RKO (cell line): ENCODE results near the gene ZNF57.
"Not testable (repeated sequence)": the region's sequence is repeated elsewhere in the genome, so short reads cannot be mapped to it uniquely, and the experiment has no call there.

ENCODE experiments used
- DNase-seq: peaks from one replicate; pipeline ENCODE4 v3.0.0-alpha.2; 2016; ENCODE audit warnings: low spot score

ZNF57 gene

DNA sequence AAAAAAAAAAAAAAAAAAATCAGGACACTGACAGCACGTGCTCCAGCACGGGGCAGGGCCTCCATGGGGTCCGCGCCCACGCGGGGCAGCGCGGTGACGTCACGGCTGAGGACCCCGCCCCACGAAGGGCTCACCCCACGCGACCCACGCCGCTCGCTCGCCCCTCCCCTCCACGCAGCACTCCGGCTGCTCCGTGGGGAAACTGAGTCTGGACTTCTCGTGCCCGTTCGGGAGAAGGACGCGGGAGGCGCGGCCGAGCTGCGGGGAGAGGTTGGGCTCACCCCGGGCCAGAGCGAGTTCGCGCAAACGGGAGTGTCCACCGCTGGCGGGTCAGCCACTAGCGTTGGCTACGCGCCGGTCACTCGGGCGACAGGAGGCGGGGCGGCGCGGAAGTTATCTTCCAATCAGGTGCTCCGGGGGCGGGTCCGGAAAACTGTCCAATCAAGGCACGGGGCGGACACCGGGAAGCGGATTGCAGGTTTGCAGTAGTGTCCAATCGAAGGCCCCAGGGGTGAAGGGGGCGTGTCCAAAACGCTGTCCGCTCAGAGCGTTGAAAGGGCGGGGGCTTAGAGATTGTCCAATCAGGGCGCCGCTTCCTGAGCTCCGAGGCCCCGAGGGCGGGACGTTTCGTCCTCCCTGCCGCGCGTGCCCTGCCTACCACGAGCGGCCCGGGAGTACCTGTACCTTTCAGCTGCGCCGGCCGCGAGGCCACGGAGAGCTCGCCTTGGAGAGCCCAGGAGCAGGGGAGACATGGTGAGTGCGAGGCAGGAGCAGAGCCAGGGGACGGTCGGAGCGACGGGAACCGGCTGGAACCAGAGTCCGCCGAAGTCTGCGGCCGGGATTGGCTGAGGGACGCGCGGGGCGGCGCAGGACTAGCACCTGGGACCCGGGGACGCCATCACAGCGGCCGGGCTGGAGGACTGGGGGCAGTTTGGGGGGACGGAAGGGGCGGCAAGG is at the start of gene ZNF57:
ZNF57 (plus strand) TSS at position 633 of the 957 bp plus-strand sequence; CDS start at position 751, 118 bp downstream.
- DNase-seq: peak; percentile 99

DNA sequence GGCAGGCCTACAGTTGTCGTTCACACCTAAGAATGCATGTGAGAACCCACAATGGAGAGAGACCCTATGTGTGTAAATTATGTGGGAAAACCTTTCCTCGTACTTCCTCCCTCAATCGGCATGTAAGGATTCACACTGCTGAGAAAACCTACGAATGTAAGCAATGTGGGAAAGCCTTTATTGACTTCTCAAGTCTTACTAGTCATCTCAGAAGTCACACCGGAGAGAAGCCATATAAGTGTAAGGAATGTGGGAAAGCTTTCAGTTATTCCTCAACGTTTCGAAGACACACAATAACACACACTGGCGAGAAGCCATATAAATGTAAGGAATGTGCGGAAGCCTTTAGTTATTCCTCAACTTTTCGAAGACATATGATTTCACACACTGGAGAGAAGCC is 48.1 kb upstream of the ZNF57 start:
- no peak for DNase-seq

DNA sequence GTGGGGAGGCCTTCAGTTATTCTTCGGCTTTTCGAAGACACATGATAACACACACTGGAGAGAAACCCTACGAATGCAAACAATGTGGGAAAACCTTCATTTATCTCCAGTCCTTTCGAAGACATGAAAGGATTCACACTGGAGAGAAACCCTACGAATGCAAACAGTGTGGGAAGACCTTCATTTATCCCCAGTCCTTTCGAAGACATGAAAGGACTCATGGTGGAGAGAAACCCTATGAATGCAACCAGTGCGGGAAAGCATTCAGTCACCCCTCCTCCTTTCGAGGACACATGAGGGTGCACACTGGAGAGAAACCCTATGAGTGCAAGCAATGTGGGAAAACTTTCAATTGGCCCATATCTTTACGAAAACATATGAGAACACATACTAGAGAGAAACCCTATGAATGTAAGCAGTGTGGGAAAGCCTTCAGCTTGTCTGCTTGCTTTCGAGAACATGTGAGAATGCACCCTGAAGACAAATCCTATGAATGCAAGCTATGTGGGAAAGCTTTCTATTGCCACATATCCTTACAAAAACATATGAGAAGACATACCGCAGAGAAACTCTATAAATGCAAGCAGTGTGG is 47.6 kb upstream of the ZNF57 start:
- no peak for DNase-seq

DNA sequence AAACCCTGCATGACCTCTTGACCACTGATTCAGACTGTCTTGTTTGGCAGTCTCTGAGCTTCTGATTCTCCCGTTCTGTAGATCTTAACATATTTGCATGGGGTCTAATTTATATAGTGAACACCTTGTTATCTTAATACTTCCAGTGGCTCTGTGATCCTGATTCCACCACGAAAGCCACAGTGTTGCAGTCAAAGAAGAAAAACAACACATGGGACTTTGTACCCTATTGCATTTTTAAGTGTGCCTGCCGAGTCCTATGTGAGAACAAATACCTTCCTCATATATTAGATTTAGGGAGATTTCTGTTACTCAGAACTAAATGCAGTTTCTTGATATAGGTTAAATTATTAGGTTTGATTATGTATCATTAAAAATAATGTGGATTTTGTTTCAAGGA is 45.9 kb upstream of the ZNF57 start:
- no peak for DNase-seq

DNA sequence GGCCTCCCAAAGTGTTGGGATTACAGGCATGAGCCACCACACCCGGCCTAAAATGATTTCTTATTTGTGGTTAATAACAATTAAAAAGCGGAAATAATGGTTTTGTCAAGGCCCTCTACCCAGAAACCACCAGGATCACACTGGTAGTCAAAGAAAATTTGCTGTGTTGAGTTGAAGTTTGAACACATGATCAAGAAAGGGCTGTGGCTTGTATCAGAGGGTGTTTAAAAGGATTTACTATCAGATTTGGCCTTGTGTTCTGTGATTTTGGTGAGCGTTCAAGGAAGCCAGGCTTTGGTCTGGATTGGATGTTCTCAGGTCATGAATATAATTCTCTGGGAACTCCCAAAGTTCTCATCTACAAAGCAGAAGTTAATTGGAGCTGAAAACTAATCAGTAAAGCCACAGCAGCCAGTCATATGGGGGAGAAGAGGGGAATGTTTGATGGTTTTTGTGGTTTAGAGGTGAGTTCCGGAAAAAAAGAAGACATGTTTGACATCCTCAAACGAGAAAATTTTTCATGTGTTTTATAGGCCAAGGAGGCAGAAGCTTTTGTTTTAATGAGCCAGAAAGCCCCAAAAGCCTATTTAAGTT is 44.2 kb upstream of the ZNF57 start:
- DNase-seq: no peak

DNA sequence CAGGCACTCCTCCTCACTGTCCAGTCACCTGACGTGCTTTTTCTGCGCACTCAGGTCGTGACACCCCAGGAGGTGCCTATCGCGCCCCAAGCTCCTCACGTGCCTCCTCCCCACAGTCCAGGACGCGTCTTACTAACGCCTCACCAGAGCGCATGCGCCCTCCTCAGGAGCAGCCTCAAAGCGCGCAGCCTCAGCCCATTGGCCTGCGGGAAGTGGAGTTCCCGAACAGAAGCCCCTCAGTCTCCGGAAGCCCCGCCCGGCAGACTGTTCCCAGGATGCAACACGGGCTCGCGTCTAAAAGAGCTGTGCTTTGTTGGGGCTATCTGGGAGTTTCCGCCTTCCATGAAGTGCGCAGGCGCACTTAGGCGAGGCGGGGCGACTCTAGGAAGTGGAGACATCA is 41.9 kb upstream of the ZNF57 start:
- DNase-seq: no peak

DNA sequence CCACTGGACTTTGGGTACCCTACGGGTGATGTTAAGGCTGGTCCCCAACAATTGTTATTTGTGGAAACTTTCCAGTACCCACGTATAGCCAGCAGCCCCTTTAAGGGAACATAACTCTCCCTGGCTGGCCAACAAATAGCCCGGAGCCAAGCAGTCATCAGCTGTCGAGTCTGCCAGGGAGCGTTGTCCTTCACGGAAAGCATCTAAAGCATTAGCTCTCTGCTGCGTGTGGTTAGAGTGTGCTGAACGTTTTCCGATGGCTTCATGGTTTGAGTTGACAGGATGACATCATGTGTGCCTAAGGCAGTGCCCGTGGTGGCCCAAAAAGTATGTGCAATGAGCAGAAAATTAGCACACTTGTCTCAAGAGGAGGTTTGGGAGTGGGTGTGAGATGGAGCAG is 36.9 kb upstream of the ZNF57 start:
- no peak for DNase-seq

DNA sequence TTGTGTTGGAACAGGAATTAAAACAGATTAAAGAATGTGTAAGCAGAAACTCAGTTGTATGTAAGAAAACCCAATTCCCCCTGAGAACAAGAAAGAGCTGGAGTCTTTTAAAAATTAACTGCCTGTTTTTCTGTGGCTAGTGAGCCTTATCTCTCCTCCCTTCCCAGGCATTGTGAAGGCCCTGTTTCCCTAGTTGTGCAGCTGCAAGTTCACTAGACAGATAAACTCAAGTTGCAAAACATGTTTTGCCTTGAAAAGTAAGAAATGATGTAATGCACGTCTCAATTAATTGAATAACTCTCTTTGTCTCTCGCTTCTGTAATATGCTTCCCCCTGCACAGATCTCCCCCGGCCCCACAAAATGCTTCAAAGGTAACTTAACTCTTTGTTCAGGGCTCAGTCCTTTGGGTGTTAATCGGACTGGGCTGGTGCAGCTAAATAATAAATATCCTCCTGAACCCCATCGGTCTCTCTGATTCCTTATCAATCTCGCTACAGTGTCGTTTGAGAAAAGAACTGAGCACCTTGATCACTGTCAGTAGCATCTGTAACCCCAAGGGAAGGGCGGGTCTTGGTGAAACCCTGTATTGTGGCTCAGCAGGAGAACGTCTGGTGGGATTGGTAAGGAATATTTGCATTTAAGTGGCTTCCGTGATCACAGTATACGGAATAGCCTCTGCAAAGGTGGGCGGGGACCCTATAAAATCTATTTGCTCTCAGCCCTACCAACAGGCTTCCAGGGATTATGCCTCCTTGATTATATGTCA is 35.2 kb upstream of the ZNF57 start:
- no peak for DNase-seq

DNA sequence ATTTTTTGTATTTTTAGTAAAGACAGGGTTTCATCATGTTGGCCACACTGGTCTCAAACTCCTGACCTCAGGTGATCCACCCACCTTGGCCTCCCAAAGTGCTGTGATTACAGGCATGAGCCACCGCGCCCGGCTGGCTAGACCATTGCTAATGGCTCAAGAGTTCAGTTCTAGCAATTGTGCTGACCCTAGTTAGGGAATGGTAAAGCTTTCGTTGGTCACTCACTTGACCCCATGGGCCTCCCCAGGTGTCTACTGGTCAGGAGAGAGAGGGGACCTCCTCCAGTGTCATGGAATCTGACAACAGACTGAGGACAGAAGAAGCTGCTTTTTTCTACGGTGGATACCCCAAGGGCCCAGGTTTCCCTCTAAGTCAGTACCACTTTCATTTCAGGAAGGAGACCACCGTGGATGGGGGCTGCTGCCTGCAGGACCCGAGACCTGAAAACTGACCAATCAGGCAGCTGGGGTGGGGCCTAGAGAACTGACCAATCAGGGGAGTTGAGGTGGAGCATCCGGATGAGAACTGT is 34.2 kb upstream of the ZNF57 start:
- no peak for DNase-seq

DNA sequence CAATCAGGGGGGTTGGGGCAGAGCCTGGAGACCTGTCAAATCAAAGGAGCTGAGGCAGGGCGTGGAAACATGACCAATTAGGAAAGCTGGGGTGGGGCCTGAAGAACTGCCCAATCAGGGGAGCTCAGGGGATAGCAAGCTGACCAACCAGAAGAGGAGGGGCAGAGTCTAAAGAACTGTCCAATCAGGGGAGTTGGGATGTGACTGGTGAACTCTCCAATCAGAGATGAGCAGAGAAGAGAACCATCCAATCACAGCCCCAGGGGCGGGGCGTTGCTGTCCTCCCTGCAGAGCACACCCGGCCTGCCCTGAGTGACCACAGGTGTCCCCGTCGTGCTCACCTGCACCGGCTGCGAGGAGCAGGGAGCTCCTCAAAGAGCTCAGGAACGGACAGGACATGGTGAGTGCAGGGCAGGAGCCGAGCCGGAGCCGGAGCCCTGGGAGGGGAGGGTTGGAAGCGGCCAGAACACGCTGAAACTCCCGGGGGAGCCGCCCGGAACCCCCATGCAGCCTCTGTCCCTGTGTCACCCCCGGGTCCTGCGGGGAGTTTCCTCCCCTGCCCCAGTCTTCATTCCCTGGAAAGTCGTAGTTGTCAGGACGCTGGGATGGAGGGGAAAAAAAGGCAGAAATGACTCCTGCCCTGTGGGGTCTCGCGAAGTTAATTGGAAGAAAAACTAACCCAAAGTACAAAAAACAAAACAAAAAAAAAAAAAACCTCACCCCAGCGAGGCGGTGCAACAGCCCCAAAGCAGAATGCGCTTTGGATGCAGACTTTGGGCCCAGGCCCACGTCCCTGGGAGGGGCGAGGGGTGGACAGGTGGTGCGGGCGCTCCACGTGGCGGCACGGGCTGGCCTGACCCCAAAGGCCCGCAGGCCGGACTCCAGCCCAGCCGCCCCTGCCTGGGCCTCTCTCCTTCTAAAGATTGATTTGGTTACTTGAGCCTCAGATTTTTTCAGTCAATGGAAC is 33.4 kb upstream of the ZNF57 start, which contains the start of gene ZNF556:
ZNF556 (plus strand) TSS at position 311 of the 967 bp plus-strand sequence; CDS start at position 398, 87 bp downstream.
- peak; percentile 99 for DNase-seq

DNA sequence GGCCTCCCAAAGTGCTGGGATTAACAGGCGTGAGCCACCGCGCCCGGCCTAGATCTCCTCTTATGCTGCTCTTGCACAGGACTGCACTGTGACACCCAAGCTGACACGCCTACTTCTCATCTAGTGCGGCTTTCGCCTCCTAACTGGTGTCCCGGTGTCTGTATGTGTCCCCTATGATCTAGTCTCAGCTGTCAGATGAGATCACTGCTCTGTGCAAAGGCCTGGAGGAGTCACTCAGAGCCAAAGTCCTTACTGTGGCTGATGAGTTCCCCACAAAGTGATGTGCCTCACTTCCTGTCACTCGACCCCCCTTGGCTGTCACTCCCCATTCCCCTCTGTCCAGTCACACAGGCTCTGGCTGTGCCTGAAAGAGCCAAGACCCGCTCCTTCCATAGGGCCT is 31.1 kb upstream of the ZNF57 start:
- DNase-seq: peak; percentile 70

DNA sequence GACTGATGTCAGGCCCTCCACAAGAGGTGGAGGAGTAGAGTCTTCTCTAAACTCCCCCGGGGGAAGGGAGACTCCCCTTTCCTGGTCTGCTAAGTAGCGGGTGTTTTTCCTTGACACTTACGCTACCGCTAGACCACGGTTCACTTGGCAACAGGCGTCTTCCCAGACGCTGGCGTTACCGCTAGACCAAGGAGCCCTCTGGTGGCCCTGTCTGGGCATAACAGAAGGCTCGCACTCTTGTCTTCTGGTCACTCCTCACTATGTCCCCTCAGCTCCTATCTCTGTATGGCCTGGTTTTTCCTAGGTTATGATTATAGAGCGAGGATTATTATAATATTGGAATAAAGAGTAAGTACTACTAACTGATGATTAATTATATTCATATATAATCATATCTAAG is 28.6 kb upstream of the ZNF57 start:
- DNase-seq: not testable (repeated sequence)

DNA sequence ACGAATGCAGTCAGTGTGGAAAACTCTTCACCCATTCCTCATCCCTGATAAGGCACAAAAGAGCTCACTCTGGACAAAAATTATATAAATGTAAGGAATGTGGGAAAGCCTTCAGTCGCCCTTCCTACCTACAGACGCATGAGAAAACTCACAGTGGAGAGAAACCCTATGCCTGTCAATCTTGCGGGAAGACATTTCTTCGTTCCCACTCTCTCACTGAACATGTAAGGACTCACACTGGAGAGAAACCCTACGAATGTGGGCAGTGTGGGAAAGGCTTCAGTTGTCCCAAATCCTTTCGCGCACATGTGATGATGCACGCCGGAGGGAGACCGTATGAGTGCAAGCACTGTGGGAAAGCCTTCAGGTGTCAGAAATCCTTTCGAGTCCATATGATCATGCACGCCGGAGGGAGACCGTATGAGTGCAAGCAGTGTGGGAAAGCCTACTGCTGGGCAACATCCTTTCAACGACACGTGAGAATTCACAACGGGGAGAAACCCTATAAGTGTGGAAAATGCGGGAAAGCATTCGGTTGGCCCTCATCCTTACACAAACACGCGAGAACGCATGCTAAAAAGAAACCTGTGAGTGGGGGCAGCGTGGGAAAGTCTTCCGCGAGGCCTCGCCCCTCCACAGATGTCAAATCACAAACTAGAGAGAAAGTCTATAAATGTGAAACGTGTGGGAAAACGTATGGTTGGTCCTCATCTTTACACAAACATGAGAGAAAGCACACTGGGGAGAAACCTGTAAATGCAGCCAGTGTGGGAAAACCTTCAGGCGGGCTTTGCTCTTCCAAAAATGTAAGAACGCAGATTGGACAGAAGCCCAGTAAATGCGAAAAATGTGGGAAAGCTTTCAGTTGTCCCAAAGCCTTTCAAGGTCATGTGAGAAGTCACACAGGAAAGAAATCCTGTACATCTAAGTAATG is 23.1 kb upstream of the ZNF57 start:
- DNase-seq: no peak

DNA sequence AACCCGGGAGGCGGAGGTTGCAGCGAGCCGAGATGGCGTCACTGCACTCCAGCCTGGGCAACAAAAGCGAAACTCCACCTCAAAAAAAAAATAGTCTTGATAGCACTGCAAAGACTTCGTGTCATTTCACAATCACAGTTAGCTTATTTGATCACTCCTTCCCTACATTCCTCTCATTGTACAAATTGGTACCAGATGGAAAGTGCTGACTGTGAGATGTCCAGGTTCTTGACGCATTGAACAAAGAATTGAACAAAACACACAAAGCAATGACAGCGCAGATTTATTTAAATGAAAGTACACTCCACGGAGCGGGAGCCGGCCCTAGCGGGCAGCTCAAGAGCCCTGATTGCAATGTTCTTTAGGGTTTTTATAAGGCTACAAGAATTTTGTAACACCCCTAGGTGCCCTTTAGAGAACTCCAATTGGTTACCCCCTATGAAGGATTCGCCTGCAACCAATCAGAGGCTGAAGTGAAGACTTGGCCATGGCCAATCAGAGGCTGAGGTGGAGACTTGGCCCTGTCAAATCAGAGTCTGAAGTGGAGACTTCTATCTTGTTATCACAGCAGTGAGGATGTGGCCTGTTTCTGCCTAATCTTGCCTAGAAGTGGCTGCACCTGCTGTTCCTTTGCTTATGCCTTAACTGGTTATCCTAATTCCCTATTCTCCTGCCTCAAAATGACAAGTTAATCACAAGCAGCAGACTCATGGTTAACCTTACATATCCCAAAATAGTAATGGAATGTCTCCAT is 16.9 kb upstream of the ZNF57 start:
- peak; percentile 49 for DNase-seq

DNA sequence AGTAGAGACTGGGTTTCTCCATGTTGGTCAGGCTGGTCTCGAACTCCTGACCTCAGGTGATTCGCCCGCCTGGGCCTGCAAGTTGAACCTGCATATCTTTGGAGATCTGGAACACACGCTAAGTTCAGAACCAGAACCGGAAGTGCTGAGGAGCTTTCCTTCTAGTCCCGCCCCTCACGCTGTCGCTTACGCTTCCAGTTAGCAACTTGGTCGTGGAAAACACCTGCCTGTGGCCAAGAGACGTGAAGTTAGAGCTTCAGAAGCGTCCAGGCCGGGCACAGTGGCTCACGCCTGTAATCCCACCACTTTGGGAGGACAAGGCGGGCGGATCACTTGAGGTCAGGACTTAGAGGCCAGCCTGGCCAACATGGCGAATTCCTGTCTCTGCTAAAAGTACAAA is 15.0 kb upstream of the ZNF57 start:
- DNase-seq: no peak

DNA sequence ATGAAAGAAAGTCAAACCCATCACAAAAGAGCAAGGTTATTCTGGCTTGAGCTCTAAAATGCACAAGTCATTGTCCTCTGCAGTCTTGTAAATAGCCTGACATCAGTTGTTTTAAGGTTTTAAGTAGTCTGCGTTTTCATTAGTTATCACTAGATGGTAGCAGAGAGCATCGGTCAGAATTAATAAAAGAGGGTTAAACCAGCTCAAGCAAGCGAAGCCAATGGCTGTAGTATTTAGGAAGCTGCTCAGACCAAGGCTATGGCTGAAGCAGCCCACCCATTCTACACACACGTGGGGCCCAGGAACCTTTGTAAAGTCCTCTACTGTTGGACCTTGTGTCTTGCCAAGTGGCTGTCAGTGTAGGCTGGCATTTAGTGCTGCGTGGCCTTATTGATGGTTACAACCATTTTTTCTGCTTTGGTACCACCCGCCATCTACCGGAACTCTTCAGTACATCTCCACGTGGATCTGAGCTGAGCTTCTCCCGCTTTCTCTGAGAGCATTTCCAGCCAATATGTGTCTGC is 13.3 kb upstream of the ZNF57 start:
- peak; percentile 80 for DNase-seq

DNA sequence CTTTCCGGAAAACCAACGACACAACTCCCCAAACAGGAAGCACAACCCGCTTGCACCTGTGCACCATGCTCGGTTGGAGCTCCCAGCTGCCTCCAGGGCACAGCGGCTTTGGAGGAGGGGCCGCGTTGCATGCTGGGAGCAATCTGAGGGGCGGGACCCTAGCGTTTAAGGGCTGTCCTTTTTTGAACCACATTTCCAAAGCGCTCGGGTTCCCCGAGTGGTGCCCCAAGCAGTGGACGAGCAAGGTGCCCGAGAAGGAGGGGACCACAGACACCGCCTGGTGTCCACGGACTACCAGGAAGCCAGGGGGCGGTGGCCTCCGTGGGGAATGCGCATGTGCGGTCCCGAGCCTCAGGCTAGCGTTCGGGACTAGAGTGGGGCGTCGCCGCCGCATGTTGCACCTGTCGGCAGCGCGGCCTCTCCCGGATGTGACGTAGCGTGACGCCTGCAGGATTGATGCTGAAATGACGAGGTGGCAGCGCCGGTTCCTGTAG is 11.9 kb upstream of the ZNF57 start:
- no peak for DNase-seq

DNA sequence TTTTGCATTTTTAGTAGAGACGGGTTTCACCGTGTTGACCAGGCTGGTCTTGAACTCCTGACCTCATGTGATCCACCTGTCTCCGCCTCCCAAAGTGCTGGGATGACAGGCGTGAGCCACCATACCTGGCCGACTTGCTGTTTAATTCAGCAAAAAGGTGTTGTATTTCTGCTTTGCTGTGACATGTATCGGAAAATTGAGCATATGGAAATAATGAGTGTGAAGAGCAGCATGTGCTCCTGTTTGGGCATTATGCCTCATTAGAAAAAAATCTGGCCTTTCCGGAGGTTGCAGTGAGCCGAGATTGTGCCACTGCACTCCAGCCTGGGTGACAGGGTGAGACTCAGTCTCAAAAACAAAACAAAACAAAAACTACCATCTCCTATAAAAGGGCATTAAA is 10.2 kb upstream of the ZNF57 start:
- DNase-seq: not testable (repeated sequence)
